ENCODE data around the gene ROCK2. TPM values are rescaled to one million over a fixed set of nuclear protein-coding genes. Genes with fewer than 3 reads are reported as not detected.

Gene ROCK2
- total and polyA plus RNA-seq, 4 donors: 5.3 to 31.0 (median 12.2) TPM

GRCh38 chr2:11212645-11213044 is 131.8 kb downstream of the ROCK2 start:
- Histone ChIP-seq H3K27me3 (ENCODE audit: control insufficient read depth in 4 of 4, insufficient read depth in 4 of 4, low read length in 3 of 4) (no peaks in the 10 kb centered on the region), H3K9ac (ENCODE audit: low read depth in 1 of 2, low read length in 2 of 2) (no peak overlapping the region), H3K4me1 (ENCODE audit: control insufficient read depth in 4 of 4, insufficient read depth in 4 of 4, low read length in 3 of 4) (no peaks in the 10 kb centered on the region), H3K27ac (ENCODE audit: low read depth in 1 of 2, low read length in 2 of 2) (no peak overlapping the region), H3K9me3 (ENCODE audit: control insufficient read depth in 4 of 4, low read length in 3 of 4) (no peaks in the 10 kb centered on the region), H3K36me3 (ENCODE audit: control insufficient read depth in 4 of 4, insufficient read depth in 3 of 4, low read depth in 1 of 4, low read length in 3 of 4) (peaks cover 12 to 47% (median 33%) of the 10 kb centered on the region in 4 donors), H3K4me3 (ENCODE audit: low read depth in 1 of 3, low read length in 3 of 3) (no peak overlapping the region)
- DNase-seq (ENCODE audit: low spot score): no peak
- TF ChIP-seq HNF4G (IDR thresholded peaks at IDR 0.05): no peak

- Histone ChIP-seq H3K27me3 (ENCODE audit: control insufficient read depth in 4 of 4, insufficient read depth in 4 of 4, low read length in 3 of 4) (no peaks in the 10 kb centered on the region), H3K27ac (ENCODE audit: low read depth in 1 of 2, low read length in 2 of 2) (no peak overlapping the region), H3K9me3 (ENCODE audit: control insufficient read depth in 4 of 4, low read length in 3 of 4) (no peaks in the 10 kb centered on the region), H3K4me1 (ENCODE audit: control insufficient read depth in 4 of 4, insufficient read depth in 4 of 4, low read length in 3 of 4) (no peaks in the 10 kb centered on the region), H3K36me3 (ENCODE audit: control insufficient read depth in 4 of 4, insufficient read depth in 3 of 4, low read depth in 1 of 4, low read length in 3 of 4) (peaks cover 7 to 28% (median 22%) of the 10 kb centered on the region in 4 donors), H3K4me3 (ENCODE audit: low read depth in 1 of 3, low read length in 3 of 3) (no peak overlapping the region), H3K9ac (ENCODE audit: low read depth in 1 of 2, low read length in 2 of 2) (no peak overlapping the region)
- no peak for DNase-seq (ENCODE audit: low spot score)
- TF ChIP-seq ATF3 (IDR thresholded peaks at IDR 0.05): no peak
- no peak for TF ChIP-seq SP1 (IDR thresholded peaks at IDR 0.05)
- TF ChIP-seq ZBTB33 (IDR thresholded peaks at IDR 0.05): no peak
- no peak for TF ChIP-seq RXRA (IDR thresholded peaks at IDR 0.05)
- TF ChIP-seq FOXA1 (IDR thresholded peaks at IDR 0.05): no peak
- no peak for TF ChIP-seq FOXA2 (IDR thresholded peaks at IDR 0.05)
- TF ChIP-seq TAF1 (conservative IDR thresholded peaks at IDR 0.05): no peak
- TF ChIP-seq CTCF (IDR thresholded peaks at IDR 0.05; ENCODE audit: low read depth, low read length, missing input control): no peak
Measured at GRCh38 chr2:11208083-11208482, 136.4 kb downstream of the ROCK2 start.

- Histone ChIP-seq H3K36me3 (ENCODE audit: control insufficient read depth in 4 of 4, insufficient read depth in 3 of 4, low read depth in 1 of 4, low read length in 3 of 4) (peaks cover under 1 to 35% (median 21%) of the 10 kb centered on the region in 4 donors), H3K4me3 (ENCODE audit: low read depth in 1 of 3, low read length in 3 of 3) (no peak overlapping the region), H3K27ac (ENCODE audit: low read depth in 1 of 2, low read length in 2 of 2) (no peak overlapping the region), H3K9ac (ENCODE audit: low read depth in 1 of 2, low read length in 2 of 2) (no peak overlapping the region), H3K27me3 (ENCODE audit: control insufficient read depth in 4 of 4, insufficient read depth in 4 of 4, low read length in 3 of 4) (no peaks in the 10 kb centered on the region), H3K4me1 (ENCODE audit: control insufficient read depth in 4 of 4, insufficient read depth in 4 of 4, low read length in 3 of 4) (no peaks in the 10 kb centered on the region), H3K9me3 (ENCODE audit: control insufficient read depth in 4 of 4, low read length in 3 of 4) (no peaks in the 10 kb centered on the region)
- no peak for TF ChIP-seq FOXA1 (IDR thresholded peaks at IDR 0.05)
- TF ChIP-seq JUND (IDR thresholded peaks at IDR 0.05): no peak
- TF ChIP-seq RXRA (IDR thresholded peaks at IDR 0.05): no peak
- no peak for TF ChIP-seq HNF4A (conservative IDR thresholded peaks at IDR 0.05)
- TF ChIP-seq YY1 (IDR thresholded peaks at IDR 0.05): no peak
- no peak for TF ChIP-seq EGR1 (IDR thresholded peaks at IDR 0.05; ENCODE audit: low read depth in 2 of 2)
- no peak for TF ChIP-seq MAX (IDR thresholded peaks at IDR 0.05)
- no peak for TF ChIP-seq RAD21 (IDR thresholded peaks at IDR 0.05)
- TF ChIP-seq GABPA (IDR thresholded peaks at IDR 0.05 in 1 of 2, conservative IDR thresholded peaks at IDR 0.05 in 1 of 2): no peak
- no peak for TF ChIP-seq TAF1 (conservative IDR thresholded peaks at IDR 0.05)
- 82% methylated on average over 3 of the region's 3 CpGs for WGBS
- DNase-seq (ENCODE audit: low spot score): no peak
Measured at GRCh38 chr2:11203480-11203879, 141.0 kb downstream of the ROCK2 start.
